HEK293 (cell line): Measurements from ENCODE around the gene SLC25A36.

Experiments
- CTCF ChIA-PET: fragments of 350-600 bp; formaldehyde crosslinking; extraction: SDS; loops from one replicate; lab custom pipeline; 2021; ENCODE audit warnings: antibody characterized with exemption; lab: Yijun Ruan, JAX
- POLR2A ChIA-PET: fragments of 300-600 bp; formaldehyde crosslinking; extraction: SDS; loops from one replicate; lab custom pipeline; 2020; ENCODE audit warnings: antibody characterized with exemption, inconsistent platforms; lab: Yijun Ruan, JAX
- H3K27ac ChIP-seq: fragments of 200-500 bp; sonication (Bioruptor generic); 2 replicates; pipeline ENCODE4 v1.5.1; 2014; ENCODE audit warnings: low read depth, low read length, control low read depth, inconsistent platforms; ENCODE audit errors: extremely low read depth
- H3K36me3 ChIP-seq, 2 experiments: fragments of 200-500 bp in 1 of 2; sonication (Bioruptor generic) in 1 of 2; 1 replicate in 1 of 2; 2 replicates in 1 of 2; pipeline ENCODE4 v1.5.1; 2014 to 2017; ENCODE audit warnings: inconsistent platforms in 2 of 2, low read length in 2 of 2; ENCODE audit not compliant: control insufficient read depth in 2 of 2, insufficient read depth in 1 of 2
- H3K4me1 ChIP-seq: fragments of 200-500 bp; sonication (Bioruptor generic); 2 replicates; pipeline ENCODE4 v1.5.1; 2014; ENCODE audit warnings: mild to moderate bottlenecking, low read length, inconsistent platforms; ENCODE audit not compliant: control insufficient read depth, insufficient read depth
- H3K4me3 ChIP-seq: 2 replicates; pipeline ENCODE4 v1.5.1; 2011; ENCODE audit warnings: low read depth, mild to moderate bottlenecking, control low read depth, low read length, moderate library complexity
- H3K9me3 ChIP-seq: fragments of 200-500 bp; sonication (Bioruptor generic); 2 replicates; pipeline ENCODE4 v1.5.1; 2014; ENCODE audit warnings: low read depth, low read length, inconsistent platforms; ENCODE audit not compliant: control insufficient read depth, insufficient read depth
- FEZF1 ChIP-seq: fragments of 450-650 bp; formaldehyde crosslinking; IDR thresholded peaks from 2 replicates; pipeline ENCODE4 v1.5.1; 2016; ENCODE audit warnings: missing biosample characterization, missing genetic modification characterization
- HIC1 ChIP-seq: fragments of 450-650 bp; formaldehyde crosslinking; IDR thresholded peaks from 2 replicates; pipeline ENCODE4 v1.5.1; 2016; ENCODE audit warnings: missing biosample characterization, missing genetic modification characterization
- OVOL3 ChIP-seq: fragments of 450-650 bp; formaldehyde crosslinking; IDR thresholded peaks from 2 replicates; pipeline ENCODE4 v1.5.1; 2016; ENCODE audit warnings: missing biosample characterization, missing genetic modification characterization
- RBAK ChIP-seq: fragments of 450-650 bp; formaldehyde crosslinking; IDR thresholded peaks from 2 replicates; pipeline ENCODE4 v1.5.1; 2016; ENCODE audit warnings: missing biosample characterization, missing genetic modification characterization
- ZNF10 ChIP-seq: fragments of 450-650 bp; formaldehyde crosslinking; IDR thresholded peaks from 2 replicates; pipeline ENCODE4 v1.5.1; 2017; ENCODE audit warnings: missing biosample characterization, missing genetic modification characterization
- ZNF184 ChIP-seq: fragments of 450-650 bp; IDR thresholded peaks from 2 replicates; pipeline ENCODE4 v1.5.1; 2018; ENCODE audit warnings: missing biosample characterization, mild to moderate bottlenecking, missing genetic modification characterization
- ZNF2 ChIP-seq: fragments of 450-650 bp; formaldehyde crosslinking; IDR thresholded peaks from 2 replicates; pipeline ENCODE4 v1.5.1; 2016; ENCODE audit warnings: missing biosample characterization, missing genetic modification characterization
- ZNF24 ChIP-seq: fragments of 450-650 bp; formaldehyde crosslinking; IDR thresholded peaks from 2 replicates; pipeline ENCODE4 v1.5.1; 2016; ENCODE audit warnings: missing biosample characterization, missing genetic modification characterization
- ZNF350 ChIP-seq: fragments of 450-650 bp; formaldehyde crosslinking; IDR thresholded peaks from 2 replicates; pipeline ENCODE4 v1.5.0; 2017; ENCODE audit warnings: missing biosample characterization, mild to moderate bottlenecking, missing genetic modification characterization
- ZNF37A ChIP-seq: fragments of 450-650 bp; IDR thresholded peaks from 2 replicates; pipeline ENCODE4 v1.5.1; 2018; ENCODE audit warnings: missing biosample characterization, missing genetic modification characterization
- ZNF416 ChIP-seq: fragments of 450-650 bp; formaldehyde crosslinking; IDR thresholded peaks from 2 replicates; pipeline ENCODE4 v1.5.1; 2016; ENCODE audit warnings: missing biosample characterization, missing genetic modification characterization
- ZNF423 ChIP-seq: fragments of 450-650 bp; formaldehyde crosslinking; IDR thresholded peaks from 2 replicates; pipeline ENCODE4 v1.5.1; 2016; ENCODE audit warnings: missing biosample characterization, missing genetic modification characterization
- ZNF654 ChIP-seq: fragments of 450-650 bp; formaldehyde crosslinking; IDR thresholded peaks from 2 replicates; pipeline ENCODE4 v1.5.1; 2016; ENCODE audit warnings: low read depth, missing biosample characterization, missing genetic modification characterization
- ZNF664 ChIP-seq: fragments of 450-650 bp; formaldehyde crosslinking; IDR thresholded peaks from 2 replicates; pipeline ENCODE4 v1.5.1; 2016; ENCODE audit warnings: missing biosample characterization, missing genetic modification characterization
- ZNF768 ChIP-seq: fragments of 450-650 bp; formaldehyde crosslinking; IDR thresholded peaks from 2 replicates; pipeline ENCODE4 v1.5.1; 2018; ENCODE audit warnings: missing biosample characterization, mild to moderate bottlenecking, missing genetic modification characterization
- ZSCAN5A ChIP-seq: fragments of 450-650 bp; formaldehyde crosslinking; IDR thresholded peaks from 2 replicates; pipeline ENCODE4 v1.5.1; 2016; ENCODE audit warnings: missing biosample characterization, missing genetic modification characterization
- ZXDB ChIP-seq: fragments of 450-650 bp; formaldehyde crosslinking; IDR thresholded peaks from 2 replicates; pipeline ENCODE4 v1.5.1; 2016; ENCODE audit warnings: missing biosample characterization, missing genetic modification characterization
- TF ChIP-seq, protein P1 (sequence below): fragments of 450-650 bp; formaldehyde crosslinking; conservative IDR thresholded peaks from 2 replicates; pipeline ENCODE4 v1.5.1; 2016; ENCODE audit warnings: low read depth, missing biosample characterization, missing genetic modification characterization
- TF ChIP-seq, protein P2 (sequence below): fragments of 450-650 bp; formaldehyde crosslinking; IDR thresholded peaks from 2 replicates; pipeline ENCODE4 v1.5.1; 2016; ENCODE audit warnings: missing biosample characterization, missing genetic modification characterization
- TF ChIP-seq, protein P3 (sequence below): fragments of 450-650 bp; formaldehyde crosslinking; IDR thresholded peaks from 2 replicates; pipeline ENCODE4 v1.5.1; 2017; ENCODE audit warnings: missing biosample characterization, missing genetic modification characterization
- TF ChIP-seq, protein P4 (sequence below): fragments of 450-650 bp; IDR thresholded peaks from 2 replicates; pipeline ENCODE4 v1.5.1; 2018; ENCODE audit warnings: missing biosample characterization, mild to moderate bottlenecking, missing genetic modification characterization

Gene SLC25A36

GRCh38 chr3:140956058-140956835, 14.6 kb downstream of the SLC25A36 start:
- TF ChIP-seq ZNF2 (tag by site-specific recombination), result no peak
- peak; percentile 79; the same call in 1 of the 2 replicates for TF ChIP-seq ZNF10 (tag by site-specific recombination)
- H3K9me3 ChIP-seq, result no peaks in the 10 kb centered on the region
- peaks cover 0 to 11% of the 10 kb centered on the region in 2 experiments for H3K36me3 ChIP-seq
- no peak overlapping the region for H3K27ac ChIP-seq
- H3K4me1 ChIP-seq, result peaks cover 22% of the 10 kb centered on the region
- no peak overlapping the region for H3K4me3 ChIP-seq
- CTCF ChIA-PET, result interaction anchor here (1.1 to 1.2 kb wide), 3 partner anchors 15 to 58 kb away, joined by 3 to 7 read pairs (median 4); no protein-coding TSS in a partner anchor
- POLR2A ChIA-PET, result interaction anchor here (1.7 kb wide), 1 partner anchor 10 kb away, joined by 4 read pairs; no protein-coding TSS in a partner anchor

- H3K36me3 ChIP-seq, result peaks cover 15 to 46% of the 10 kb centered on the region in 2 experiments; a peak in 2 of 3 replicates
- no peaks in the 10 kb centered on the region for H3K9me3 ChIP-seq
- TF ChIP-seq, protein P1, sequence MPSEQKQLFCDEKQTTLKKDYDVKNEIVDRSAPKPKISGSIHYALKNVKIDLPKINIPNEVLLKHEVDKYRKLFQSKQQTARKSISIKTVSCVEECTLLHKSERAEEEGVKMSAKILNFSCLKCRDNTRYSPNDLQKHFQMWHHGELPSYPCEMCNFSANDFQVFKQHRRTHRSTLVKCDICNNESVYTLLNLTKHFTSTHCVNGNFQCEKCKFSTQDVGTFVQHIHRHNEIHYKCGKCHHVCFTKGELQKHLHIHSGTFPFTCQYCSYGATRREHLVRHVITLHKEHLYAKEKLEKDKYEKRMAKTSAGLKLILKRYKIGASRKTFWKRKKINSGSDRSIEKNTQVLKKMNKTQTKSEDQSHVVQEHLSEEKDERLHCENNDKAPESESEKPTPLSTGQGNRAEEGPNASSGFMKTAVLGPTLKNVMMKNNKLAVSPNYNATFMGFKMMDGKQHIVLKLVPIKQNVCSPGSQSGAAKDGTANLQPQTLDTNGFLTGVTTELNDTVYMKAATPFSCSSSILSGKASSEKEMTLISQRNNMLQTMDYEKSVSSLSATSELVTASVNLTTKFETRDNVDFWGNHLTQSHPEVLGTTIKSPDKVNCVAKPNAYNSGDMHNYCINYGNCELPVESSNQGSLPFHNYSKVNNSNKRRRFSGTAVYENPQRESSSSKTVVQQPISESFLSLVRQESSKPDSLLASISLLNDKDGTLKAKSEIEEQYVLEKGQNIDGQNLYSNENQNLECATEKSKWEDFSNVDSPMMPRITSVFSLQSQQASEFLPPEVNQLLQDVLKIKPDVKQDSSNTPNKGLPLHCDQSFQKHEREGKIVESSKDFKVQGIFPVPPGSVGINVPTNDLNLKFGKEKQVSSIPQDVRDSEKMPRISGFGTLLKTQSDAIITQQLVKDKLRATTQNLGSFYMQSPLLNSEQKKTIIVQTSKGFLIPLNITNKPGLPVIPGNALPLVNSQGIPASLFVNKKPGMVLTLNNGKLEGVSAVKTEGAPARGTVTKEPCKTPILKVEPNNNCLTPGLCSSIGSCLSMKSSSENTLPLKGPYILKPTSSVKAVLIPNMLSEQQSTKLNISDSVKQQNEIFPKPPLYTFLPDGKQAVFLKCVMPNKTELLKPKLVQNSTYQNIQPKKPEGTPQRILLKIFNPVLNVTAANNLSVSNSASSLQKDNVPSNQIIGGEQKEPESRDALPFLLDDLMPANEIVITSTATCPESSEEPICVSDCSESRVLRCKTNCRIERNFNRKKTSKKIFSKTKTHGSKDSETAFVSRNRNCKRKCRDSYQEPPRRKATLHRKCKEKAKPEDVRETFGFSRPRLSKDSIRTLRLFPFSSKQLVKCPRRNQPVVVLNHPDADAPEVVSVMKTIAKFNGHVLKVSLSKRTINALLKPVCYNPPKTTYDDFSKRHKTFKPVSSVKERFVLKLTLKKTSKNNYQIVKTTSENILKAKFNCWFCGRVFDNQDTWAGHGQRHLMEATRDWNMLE, result no peak
- no peak for TF ChIP-seq ZXDB (tag by site-specific recombination)
- no peak for TF ChIP-seq ZNF423 (tag by site-specific recombination)
- TF ChIP-seq, protein P2, sequence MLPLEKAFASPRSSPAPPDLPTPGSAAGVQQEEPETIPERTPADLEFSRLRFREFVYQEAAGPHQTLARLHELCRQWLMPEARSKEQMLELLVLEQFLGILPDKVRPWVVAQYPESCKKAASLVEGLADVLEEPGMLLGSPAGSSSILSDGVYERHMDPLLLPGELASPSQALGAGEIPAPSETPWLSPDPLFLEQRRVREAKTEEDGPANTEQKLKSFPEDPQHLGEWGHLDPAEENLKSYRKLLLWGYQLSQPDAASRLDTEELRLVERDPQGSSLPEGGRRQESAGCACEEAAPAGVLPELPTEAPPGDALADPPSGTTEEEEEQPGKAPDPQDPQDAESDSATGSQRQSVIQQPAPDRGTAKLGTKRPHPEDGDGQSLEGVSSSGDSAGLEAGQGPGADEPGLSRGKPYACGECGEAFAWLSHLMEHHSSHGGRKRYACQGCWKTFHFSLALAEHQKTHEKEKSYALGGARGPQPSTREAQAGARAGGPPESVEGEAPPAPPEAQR (tag by site-specific recombination), result no peak
- TF ChIP-seq, protein P3, sequence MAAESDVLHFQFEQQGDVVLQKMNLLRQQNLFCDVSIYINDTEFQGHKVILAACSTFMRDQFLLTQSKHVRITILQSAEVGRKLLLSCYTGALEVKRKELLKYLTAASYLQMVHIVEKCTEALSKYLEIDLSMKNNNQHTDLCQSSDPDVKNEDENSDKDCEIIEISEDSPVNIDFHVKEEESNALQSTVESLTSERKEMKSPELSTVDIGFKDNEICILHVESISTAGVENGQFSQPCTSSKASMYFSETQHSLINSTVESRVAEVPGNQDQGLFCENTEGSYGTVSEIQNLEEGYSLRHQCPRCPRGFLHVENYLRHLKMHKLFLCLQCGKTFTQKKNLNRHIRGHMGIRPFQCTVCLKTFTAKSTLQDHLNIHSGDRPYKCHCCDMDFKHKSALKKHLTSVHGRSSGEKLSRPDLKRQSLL (tag by site-specific recombination), result no peak
- TF ChIP-seq HIC1 (tag by site-specific recombination), result no peak
- TF ChIP-seq ZNF664, result no peak
- TF ChIP-seq ZNF768 (tag by site-specific recombination), result no peak
- no peak for TF ChIP-seq ZNF350 (tag by site-specific recombination)
- no peak for TF ChIP-seq ZNF416
- no peak for TF ChIP-seq OVOL3
- TF ChIP-seq ZNF184 (tag by site-specific recombination), result no peak
- TF ChIP-seq ZNF37A (tag by site-specific recombination), result no peak
- no peak for TF ChIP-seq ZNF654 (tag by site-specific recombination)
- no peak for TF ChIP-seq ZSCAN5A (tag by site-specific recombination)
- TF ChIP-seq FEZF1 (tag by site-specific recombination), result no peak
- TF ChIP-seq, protein P4, sequence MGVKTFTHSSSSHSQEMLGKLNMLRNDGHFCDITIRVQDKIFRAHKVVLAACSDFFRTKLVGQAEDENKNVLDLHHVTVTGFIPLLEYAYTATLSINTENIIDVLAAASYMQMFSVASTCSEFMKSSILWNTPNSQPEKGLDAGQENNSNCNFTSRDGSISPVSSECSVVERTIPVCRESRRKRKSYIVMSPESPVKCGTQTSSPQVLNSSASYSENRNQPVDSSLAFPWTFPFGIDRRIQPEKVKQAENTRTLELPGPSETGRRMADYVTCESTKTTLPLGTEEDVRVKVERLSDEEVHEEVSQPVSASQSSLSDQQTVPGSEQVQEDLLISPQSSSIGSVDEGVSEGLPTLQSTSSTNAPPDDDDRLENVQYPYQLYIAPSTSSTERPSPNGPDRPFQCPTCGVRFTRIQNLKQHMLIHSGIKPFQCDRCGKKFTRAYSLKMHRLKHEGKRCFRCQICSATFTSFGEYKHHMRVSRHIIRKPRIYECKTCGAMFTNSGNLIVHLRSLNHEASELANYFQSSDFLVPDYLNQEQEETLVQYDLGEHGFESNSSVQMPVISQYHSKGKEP (tag by site-specific recombination), result no peak
- no peak for TF ChIP-seq ZNF24
- TF ChIP-seq RBAK, result no peak
- ChIA-PET CTCF (interaction anchor here (0.6 to 2.5 kb wide), 5 partner anchors 19 to 305 kb away, joined by 3 to 10 read pairs (median 4); no protein-coding TSS in a partner anchor), POLR2A (no interaction called here)
- H3K27ac ChIP-seq, result no peak overlapping the region
- H3K4me1 ChIP-seq, result peaks cover 4% of the 10 kb centered on the region; the same call in 1 of the 2 replicates
- H3K4me3 ChIP-seq, result no peak overlapping the region
These were observed 31.2 kb downstream of the SLC25A36 start for GRCh38 chr3:140972833-140973232.
